ENCODE measurements around the gene CBLB.

Gene CBLB

GRCh38 chr3:105847452-105847851, 21.4 kb downstream of the CBLB start:
- no peak for DNase-seq

DNA sequence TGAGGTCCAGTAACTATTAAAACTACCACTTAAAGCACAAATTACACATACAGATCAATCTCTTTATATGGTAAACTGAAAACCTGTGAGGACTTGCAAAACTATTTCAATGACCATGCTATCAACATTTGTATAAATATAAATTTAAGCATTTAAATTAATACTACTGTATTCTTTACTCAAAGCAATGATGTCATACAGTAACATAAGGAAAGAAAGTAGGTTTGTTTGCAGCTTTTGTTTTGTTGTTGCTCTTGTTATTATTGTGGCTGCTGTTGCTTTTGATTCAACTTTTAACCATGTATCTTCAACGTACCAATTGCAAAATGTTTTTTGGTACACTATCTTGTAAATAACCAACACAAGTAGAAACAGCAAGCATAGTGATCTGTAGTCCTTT, 22.0 kb downstream of the CBLB start:
- DNase-seq, result no peak

- no peak for DNase-seq
Observed at GRCh38 chr3:105845488-105845887, 23.3 kb downstream of the CBLB start.

GRCh38 chr3:105844704-105845103, 24.1 kb downstream of the CBLB start:
- DNase-seq, result no peak

DNA sequence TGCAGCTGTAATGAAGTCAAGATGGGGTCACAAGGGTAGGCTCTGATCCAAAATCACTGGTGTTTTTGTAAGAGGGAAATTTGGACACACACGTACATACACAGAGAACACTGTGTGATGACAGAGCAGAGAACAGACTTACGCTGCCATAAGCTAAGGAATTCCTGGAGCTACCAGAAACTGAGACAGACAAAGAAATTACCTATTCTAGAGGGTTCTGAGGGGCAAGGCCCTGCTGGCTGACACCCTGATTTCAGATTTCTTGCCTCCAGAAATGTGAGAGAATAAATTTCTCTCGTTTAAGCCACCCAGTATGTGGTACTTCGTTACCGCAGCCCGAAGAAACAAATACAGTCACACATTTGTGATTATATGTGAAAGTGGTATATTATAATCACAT, 24.8 kb downstream of the CBLB start:
- no peak for DNase-seq

GRCh38 chr3:105842943-105843342, 25.9 kb downstream of the CBLB start:
- no peak for DNase-seq

DNA sequence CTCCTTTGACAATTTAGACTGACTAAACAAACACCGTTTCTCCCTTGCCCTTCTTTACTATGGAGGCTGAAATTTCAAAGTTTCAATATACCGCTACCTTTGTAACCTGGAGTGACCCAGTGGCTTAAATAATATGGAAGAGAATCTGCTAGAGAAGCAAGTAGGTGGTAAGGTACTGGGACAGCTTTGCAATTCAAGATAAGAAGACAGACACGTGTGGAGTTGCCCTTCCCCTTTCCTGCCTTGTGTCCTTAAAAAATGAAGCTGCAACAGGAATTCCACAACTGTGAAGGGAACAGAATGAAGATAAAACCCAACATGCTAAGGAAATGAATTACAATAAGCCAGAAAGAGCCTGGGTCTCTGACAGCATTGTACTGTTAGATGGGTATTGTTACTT, 26.4 kb downstream of the CBLB start:
- no peak for DNase-seq

GRCh38 chr3:105837947-105838346, 30.9 kb downstream of the CBLB start:
- DNase-seq, result no peak

- no peak for DNase-seq
Observed at GRCh38 chr3:105837143-105837740, 31.6 kb downstream of the CBLB start.

DNA sequence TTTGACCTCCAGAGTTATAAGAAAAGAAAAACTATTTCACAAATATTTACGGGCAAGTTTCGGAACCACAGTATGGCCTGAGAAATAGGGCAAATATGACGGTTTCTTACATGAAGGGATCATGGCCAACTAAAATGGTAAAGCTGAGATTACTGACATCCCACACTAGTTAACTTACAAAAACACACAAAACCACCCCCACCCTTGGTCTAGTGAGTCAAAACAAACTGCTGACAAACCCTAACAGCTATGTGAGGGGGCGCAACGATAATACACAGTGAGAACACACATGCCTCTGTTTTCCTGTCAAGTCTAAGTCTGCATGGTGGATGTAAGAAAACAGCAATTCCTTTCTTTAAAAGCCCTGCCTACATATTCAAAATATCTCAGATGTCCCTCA, 32.3 kb downstream of the CBLB start:
- DNase-seq, result no peak

- no peak for DNase-seq
Observed at GRCh38 chr3:105835606-105836005, 33.2 kb downstream of the CBLB start.

DNA sequence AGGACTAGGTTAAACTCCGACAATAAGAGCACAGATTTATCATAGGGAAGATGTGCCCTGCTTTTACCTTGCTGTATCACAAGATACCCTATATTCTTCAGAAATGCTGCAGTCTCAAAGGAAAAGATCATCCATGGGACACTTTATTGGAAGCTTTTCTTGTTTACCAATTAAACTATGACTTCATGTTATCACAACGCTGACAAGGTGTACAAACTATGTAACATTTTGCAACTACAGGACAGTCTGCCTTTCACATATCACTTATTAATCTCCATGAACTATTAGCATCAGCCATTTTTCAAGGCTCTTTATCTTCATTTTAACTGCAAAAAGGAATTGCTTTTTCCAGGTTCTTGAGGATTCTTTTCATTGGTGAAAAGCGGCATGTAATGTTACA, 34.0 kb downstream of the CBLB start:
- no peak for DNase-seq

GRCh38 chr3:105832644-105833043, 36.2 kb downstream of the CBLB start:
- DNase-seq, result no peak

DNA sequence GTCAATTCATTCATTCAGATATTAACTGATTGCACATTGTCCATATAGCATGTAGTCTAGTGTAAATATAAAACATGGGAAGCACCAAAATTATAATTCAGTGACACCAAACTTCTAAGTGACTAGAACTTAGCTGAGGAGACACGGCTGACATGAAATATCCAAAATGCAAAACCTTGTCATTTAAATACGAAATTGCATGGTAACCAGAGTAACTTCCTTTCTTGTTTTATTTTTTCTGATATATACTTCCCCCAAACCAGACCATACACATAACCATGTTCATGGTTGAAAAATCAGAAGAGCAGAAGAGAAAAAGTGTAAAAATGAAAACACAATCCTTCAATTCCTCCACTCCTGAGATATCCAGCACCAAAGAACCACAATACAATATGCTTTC, 38.0 kb downstream of the CBLB start:
- no peak for DNase-seq

DNA sequence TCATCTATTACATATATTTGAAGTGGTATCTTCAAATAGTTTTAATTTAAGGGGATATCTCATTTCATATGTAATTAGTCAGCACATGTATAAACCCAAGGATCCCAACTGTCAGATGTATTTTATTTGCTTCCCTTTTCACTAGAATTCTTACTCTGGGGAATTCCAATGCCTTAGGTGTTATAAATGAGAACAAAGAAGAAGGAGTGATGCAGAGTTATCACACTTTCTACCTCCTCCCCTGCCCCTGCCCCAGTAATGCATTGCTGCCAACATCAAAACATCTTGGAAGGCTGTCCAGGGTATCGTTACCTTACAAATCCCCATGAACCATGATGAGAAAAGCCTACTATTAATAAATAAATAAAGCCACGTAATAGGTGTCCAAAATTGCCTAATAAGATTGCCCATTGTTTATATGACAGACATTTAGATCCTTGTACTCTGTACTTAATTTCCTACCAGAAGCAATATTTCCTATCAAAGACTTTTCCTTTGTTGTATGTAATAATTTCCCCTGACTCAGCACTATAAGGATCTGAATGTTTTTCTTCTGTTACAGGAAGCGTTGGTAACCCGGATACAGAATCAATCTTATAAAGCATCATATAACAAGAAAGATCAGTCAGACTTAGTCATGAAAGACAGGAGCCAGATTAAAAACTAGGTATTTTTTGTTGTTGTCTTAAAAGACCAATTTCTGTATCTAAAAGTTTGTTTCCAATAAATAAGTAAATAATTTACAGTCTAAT, 38.8 kb downstream of the CBLB start:
- DNase-seq, result no peak

GRCh38 chr3:105829229-105829628, 39.6 kb downstream of the CBLB start:
- DNase-seq, result no peak

DNA sequence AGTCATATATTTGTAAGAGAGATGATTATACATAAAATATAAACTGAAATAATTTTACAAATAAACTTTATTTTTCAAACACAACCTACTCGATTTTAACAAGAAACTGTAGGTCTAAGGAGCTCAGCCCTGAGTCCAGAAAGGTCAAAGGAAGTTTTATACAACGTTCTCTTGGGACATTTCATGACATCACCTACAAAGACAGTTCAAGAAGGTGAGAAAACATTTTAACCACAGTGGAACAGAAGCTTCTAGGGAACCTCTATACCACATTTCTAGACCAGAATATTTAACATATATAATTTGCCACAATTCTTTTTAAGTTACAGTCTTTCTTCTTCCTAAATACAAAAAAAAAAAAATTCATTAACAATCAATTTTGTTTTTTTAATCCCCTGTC, 40.1 kb downstream of the CBLB start:
- no peak for DNase-seq

DNA sequence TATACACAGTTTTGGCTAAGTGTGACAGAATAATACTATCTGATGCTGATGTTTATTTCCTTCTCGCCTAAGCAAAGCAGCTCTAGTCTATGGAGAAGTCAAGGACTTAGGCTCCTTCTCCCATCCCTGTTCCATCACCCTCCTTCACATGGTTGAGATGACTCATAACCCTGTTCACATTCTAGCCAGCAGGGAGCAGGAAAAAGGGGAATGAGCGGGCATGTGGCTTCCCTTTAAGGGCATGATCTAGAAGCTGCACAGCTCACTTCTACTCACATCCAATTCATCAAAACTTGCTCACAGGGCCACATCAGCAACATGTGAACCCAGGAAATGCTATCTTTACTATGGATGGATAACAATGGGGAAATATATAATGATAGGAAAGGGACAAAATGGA, 40.9 kb downstream of the CBLB start:
- no peak for DNase-seq

- no peak for DNase-seq
Observed at GRCh38 chr3:105826778-105827634, 41.8 kb downstream of the CBLB start.

- no peak for DNase-seq
Observed at GRCh38 chr3:105824129-105824528, 44.7 kb downstream of the CBLB start.

DNA sequence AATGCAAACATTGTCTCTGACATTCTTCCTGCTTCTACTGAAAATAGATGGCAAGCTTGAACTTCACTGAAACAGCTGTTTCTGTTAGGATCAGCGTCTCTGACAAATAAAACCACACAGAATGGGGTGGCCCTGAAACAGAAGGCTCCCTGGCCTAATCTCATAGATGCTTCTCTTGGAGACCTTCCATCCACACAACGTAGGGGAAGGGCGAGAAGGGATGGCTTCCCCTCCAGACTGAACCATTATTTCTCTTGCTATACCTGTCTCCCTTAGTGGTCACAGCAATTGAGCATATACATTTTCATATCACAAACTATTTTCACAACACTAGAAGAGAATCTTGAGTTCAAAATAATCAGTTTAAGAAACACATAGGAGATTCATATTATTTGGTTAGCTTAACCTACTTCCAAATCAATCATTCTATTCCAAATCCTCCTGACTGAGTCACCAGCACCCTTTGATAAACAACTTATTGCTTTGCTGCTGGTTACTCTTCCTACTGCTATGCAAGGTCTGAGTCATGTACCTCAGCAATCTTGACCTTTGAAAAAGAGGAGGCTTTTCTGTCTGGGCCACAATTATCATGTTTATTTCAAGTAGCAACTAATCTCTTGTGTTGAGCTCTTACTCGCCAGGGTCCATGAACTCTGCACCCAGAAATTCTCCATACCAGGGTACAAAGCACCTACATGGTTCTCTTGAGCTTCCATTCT, 45.5 kb downstream of the CBLB start:
- no peak for DNase-seq
